ENCODE results near the gene ZSCAN29. TPM values are rescaled to one million over a fixed set of nuclear protein-coding genes. Genes with fewer than 3 reads are reported as not detected.

Gene ZSCAN29
- total and polyA plus RNA-seq, 2 of the 13 experiments (the other 11 are each of a cell fraction or from before 2014, with no cell fraction given) = 8.3 to 27.4 TPM

- WGBS (ENCODE audit: low lambda C conversion rate) = 27% methylated on average over 6 of the region's 6 CpGs
- BruUV-seq (replicated peaks) = no TSS peak
- H3K9me3 ChIP-seq (ENCODE audit: low read length) = no peaks in the 10 kb centered on the region
- no peak for DNase-seq (ENCODE audit: low spot score)
- POLR2A ChIA-PET = no interaction called here
- CTCF ChIA-PET (ENCODE audit: low intra/inter-chr PET ratio, low total read pairs) = no interaction called here
- intact Hi-C loops (cut with micrococcal nuclease; ENCODE audit: unreplicated experiment) = no loop called here
- 0 out of 5 replicates have a peak, but pooled peaks cover 0 to 2% of the 10 kb centered on the region in 2 experiments for H3K36me3 ChIP-seq (replicated peaks in 1 of 2; ENCODE audit: control insufficient read depth in 1 of 2, insufficient read depth in 2 of 2, low read length in 2 of 2)
- H3K4me2 ChIP-seq (ENCODE audit: low read depth, low read length) = no peak overlapping the region
- no peak overlapping the region for H3K4me3 ChIP-seq (replicated peaks in 1 of 3; ENCODE audit: insufficient read depth in 1 of 3, low read depth in 2 of 3, low read length in 3 of 3)
- H4K20me1 ChIP-seq (ENCODE audit: insufficient read depth, low read length) = no peaks in the 10 kb centered on the region
- H3K27me3 ChIP-seq (ENCODE audit: control insufficient read depth in 1 of 2, insufficient read depth in 2 of 2, low read length in 2 of 2) = peaks cover 0 to 2% of the 10 kb centered on the region in 2 experiments; a peak in 1 of 5 replicates
- no peak for TF ChIP-seq RFXAP (CRISPR knock-in tag; IDR thresholded peaks at IDR 0.05; ENCODE audit: borderline replicate concordance)
- TF ChIP-seq ZNF777 (CRISPR knock-in tag; IDR thresholded peaks at IDR 0.05) = no peak
- H3K4me1 ChIP-seq (ENCODE audit: insufficient read depth, low read length) = peaks cover 17% of the 10 kb centered on the region
- in situ Hi-C loops (cut with HindIII; ENCODE audit: extremely low pct_ligation_motif_present, low pct_unique_long_range_greater_than_20kb) = no loop called here
- no peak overlapping the region for H2AFZ ChIP-seq (ENCODE audit: low read length)
- no peak for FAIRE-seq
- H3K27ac ChIP-seq (ENCODE audit: extremely low read length, insufficient read depth, low read length) = no peak overlapping the region
- ATAC-seq = no peak
- no peak overlapping the region for H3K9ac ChIP-seq (ENCODE audit: insufficient read depth, low read depth, low read length)
- peaks cover 14% of the 10 kb centered on the region for H3K79me2 ChIP-seq (ENCODE audit: insufficient read depth, low read length)
Observed at GRCh38 chr15:43325039-43325684, 45.7 kb downstream of the ZSCAN29 start.

GRCh38 chr15:43318990-43319771 lies 51.7 kb downstream of the ZSCAN29 start:
- in situ Hi-C loops (cut with HindIII; ENCODE audit: extremely low pct_ligation_motif_present, low pct_unique_long_range_greater_than_20kb) = no loop called here
- no peak overlapping the region for H3K4me2 ChIP-seq (ENCODE audit: low read depth, low read length)
- ChIA-PET POLR2A (no interaction called here), CTCF (ENCODE audit: low intra/inter-chr PET ratio, low total read pairs) (no interaction called here)
- WGBS (ENCODE audit: low lambda C conversion rate) = 30% methylated on average over 4 of the region's 4 CpGs
- no peak overlapping the region for H3K4me3 ChIP-seq (replicated peaks in 1 of 3; ENCODE audit: insufficient read depth in 1 of 3, low read depth in 2 of 3, low read length in 3 of 3)
- DNase-seq (ENCODE audit: low spot score) (no peak), FAIRE-seq (no peak), ATAC-seq (no peak)
- intact Hi-C loops (cut with micrococcal nuclease; ENCODE audit: unreplicated experiment) = no loop called here
- H3K27ac ChIP-seq (ENCODE audit: extremely low read length, insufficient read depth, low read length) = no peak overlapping the region
- H3K27me3 ChIP-seq (ENCODE audit: control insufficient read depth in 1 of 2, insufficient read depth in 2 of 2, low read length in 2 of 2) = peaks cover 0 to 14% of the 10 kb centered on the region in 2 experiments; a peak in 2 of 5 replicates
- peaks cover 25% of the 10 kb centered on the region for H3K4me1 ChIP-seq (ENCODE audit: insufficient read depth, low read length)
- BruUV-seq (replicated peaks) = no TSS peak
- H3K79me2 ChIP-seq (ENCODE audit: insufficient read depth, low read length) = no peaks in the 10 kb centered on the region
- H3K9ac ChIP-seq (ENCODE audit: insufficient read depth, low read depth, low read length) = no peak overlapping the region
- H3K9me3 ChIP-seq (ENCODE audit: low read length) = no peaks in the 10 kb centered on the region
- H4K20me1 ChIP-seq (ENCODE audit: insufficient read depth, low read length) = no peaks in the 10 kb centered on the region
- H2AFZ ChIP-seq (ENCODE audit: low read length) = no peak overlapping the region
- H3K36me3 ChIP-seq (replicated peaks in 1 of 2; ENCODE audit: control insufficient read depth in 1 of 2, insufficient read depth in 2 of 2, low read length in 2 of 2) = no peaks in the 10 kb centered on the region
- TF ChIP-seq CBX5 (CRISPR knock-in tag; IDR thresholded peaks at IDR 0.05; ENCODE audit: borderline replicate concordance) = no peak
- no peak for TF ChIP-seq KMT2A (CRISPR knock-in tag; IDR thresholded peaks at IDR 0.05)
- TF ChIP-seq SOX13 (IDR thresholded peaks at IDR 0.05) = no peak
- no peak for TF ChIP-seq SOX13 (CRISPR knock-in tag; conservative IDR thresholded peaks at IDR 0.05 in 1 of 2, IDR thresholded peaks at IDR 0.05 in 1 of 2)
- TF ChIP-seq ZNF615 (CRISPR knock-in tag; IDR thresholded peaks at IDR 0.05; ENCODE audit: borderline replicate concordance) = no peak
- no peak for TF ChIP-seq HINFP (CRISPR knock-in tag; IDR thresholded peaks at IDR 0.05; ENCODE audit: low read depth)
- TF ChIP-seq HNRNPH1 (optimal IDR thresholded peaks at IDR 0.05; ENCODE audit: low read depth, low read length) = no peak
- no peak for TF ChIP-seq ATRX (CRISPR knock-in tag; IDR thresholded peaks at IDR 0.05; ENCODE audit: borderline replicate concordance)
- no peak for TF ChIP-seq SP1 (IDR thresholded peaks at IDR 0.05)
- no peak for TF ChIP-seq SP1 (CRISPR knock-in tag; IDR thresholded peaks at IDR 0.05)
- TF ChIP-seq THAP9 (CRISPR knock-in tag; IDR thresholded peaks at IDR 0.05; ENCODE audit: borderline replicate concordance) = no peak
- TF ChIP-seq SP4 (CRISPR knock-in tag; IDR thresholded peaks at IDR 0.05) = no peak

All from HepG2 (cell line).